ENCODE measurements around the gene MKI67. TPM values are rescaled to one million over a fixed set of nuclear protein-coding genes. Genes with fewer than 3 reads are reported as not detected.

MKI67 gene
- total RNA-seq, 2 donors from 2014 or later, result 0.41 to 2.7 TPM

DNA sequence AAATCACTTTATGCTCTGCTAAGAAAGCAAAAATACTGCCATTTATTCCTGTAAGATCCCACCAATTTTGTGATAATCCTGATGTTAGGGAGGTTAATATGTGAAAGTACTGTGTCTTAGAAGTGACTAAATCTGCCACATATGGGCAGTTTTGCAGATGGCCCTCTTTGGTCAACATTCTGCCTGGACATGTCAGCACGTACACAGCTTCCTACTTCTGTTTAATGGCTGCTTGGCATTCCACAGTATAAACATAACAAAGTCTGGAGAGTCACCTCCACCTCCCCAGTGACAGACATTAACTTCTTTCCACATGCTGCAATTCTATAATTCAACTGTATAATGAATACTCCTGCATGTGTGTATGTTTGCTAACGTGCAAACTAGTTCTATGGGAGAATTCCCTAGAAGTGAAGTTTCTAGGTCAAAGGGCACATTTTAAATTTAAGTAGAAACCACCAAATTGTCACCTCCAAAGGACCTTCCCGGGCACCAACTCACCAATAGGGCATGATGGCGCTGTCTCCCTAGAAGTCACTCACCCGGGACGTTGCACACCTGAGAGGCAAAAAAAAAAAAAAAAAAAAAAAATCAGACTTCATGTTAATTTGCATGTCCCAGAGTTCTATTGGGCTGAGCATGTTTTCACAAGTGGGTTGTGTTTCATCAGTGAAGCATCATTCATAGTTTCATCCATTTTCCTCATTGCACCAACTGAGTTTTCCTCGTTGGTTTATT lies 38.9 kb downstream of the MKI67 start:
- Histone ChIP-seq H3K27ac (no peak overlapping the region), H3K9me3 (no peaks in the 10 kb centered on the region), H3K36me3 (no peaks in the 10 kb centered on the region), H3K27me3 (replicated peaks; ENCODE audit: insufficient read depth) (no peaks in the 10 kb centered on the region), H3K4me3 (no peak overlapping the region), H3K4me1 (ENCODE audit: control insufficient read depth in 1 of 2, low read depth in 2 of 2) (no peaks in the 10 kb centered on the region)
- no peak for DNase-seq (ENCODE audit: low spot score)
- TF ChIP-seq, protein P1, sequence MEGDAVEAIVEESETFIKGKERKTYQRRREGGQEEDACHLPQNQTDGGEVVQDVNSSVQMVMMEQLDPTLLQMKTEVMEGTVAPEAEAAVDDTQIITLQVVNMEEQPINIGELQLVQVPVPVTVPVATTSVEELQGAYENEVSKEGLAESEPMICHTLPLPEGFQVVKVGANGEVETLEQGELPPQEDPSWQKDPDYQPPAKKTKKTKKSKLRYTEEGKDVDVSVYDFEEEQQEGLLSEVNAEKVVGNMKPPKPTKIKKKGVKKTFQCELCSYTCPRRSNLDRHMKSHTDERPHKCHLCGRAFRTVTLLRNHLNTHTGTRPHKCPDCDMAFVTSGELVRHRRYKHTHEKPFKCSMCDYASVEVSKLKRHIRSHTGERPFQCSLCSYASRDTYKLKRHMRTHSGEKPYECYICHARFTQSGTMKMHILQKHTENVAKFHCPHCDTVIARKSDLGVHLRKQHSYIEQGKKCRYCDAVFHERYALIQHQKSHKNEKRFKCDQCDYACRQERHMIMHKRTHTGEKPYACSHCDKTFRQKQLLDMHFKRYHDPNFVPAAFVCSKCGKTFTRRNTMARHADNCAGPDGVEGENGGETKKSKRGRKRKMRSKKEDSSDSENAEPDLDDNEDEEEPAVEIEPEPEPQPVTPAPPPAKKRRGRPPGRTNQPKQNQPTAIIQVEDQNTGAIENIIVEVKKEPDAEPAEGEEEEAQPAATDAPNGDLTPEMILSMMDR (IDR thresholded peaks at IDR 0.05), result no peak
- ATAC-seq (ENCODE audit: insufficient number of reproducible peaks, low FRiP score, low read depth), result no peak

DNA sequence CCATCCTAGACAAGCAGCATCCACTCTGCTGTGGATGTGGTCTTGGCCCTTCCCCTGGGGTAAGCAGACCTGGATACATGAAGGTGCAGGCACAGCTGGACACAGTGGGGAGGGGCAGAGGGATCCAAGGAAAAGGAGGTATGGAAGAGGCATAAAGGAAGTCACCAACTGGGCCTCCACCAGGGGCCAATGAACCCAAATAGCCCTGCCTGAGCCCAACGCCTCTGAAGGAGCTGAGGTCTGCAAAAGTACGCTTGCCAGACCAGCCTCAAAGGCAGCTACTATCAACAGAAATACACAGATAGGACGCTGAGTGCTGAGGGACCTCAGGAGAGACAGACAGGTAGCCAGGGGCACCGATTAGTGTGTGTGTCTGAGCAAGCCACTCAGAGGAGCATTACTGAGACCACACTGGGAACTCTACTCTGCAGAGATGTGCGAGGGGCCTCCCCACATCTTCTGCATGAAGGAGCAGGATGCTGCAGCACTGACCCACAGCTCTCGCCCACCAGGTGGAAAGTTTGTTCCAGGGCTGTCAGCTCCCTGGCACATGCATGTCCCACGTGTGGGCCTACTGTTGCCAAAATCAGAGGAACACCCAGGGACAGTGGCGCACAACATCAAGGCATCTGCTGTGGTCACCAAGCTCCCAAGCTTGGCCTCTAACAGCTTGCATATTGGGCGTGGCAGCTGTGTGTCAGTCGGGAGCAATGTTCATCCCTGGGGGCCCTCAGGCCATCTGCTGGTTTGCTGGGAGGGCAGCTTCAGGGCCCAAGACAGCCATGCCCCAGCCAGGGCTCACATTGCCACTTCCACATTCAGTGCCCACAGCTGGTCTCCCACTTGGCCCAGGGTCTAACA lies 40.0 kb downstream of the MKI67 start:
- no peak for DNase-seq (ENCODE audit: low spot score)
- no peak for ATAC-seq (ENCODE audit: insufficient number of reproducible peaks, low FRiP score, low read depth)
- Histone ChIP-seq H3K4me3 (no peak overlapping the region), H3K27me3 (replicated peaks; ENCODE audit: insufficient read depth) (no peaks in the 10 kb centered on the region), H3K9me3 (no peaks in the 10 kb centered on the region), H3K4me1 (ENCODE audit: control insufficient read depth in 1 of 2, low read depth in 2 of 2) (no peaks in the 10 kb centered on the region), H3K36me3 (no peaks in the 10 kb centered on the region), H3K27ac (no peak overlapping the region)
- TF ChIP-seq, protein P1 (IDR thresholded peaks at IDR 0.05), result no peak

DNA sequence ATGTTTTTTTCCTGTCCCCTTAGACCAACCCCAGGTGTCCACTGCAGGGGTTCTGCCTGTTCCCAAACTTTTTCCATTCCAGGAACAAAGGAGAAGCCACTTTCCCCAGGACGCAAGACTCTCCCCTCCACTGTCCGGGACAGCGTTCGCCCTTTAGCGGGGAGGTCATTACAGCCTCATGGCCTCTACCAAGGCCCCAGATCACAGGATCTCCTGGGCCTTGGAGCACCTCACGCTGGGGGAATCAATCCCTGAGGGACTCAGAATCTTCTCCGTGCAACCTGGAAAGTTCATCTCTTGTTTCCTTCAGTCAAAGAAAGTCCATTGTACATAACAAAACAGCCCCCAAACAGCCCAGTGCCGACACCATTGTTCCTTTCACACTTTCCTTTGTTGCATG lies 41.2 kb downstream of the MKI67 start:
- Histone ChIP-seq H3K36me3 (no peaks in the 10 kb centered on the region), H3K27ac (no peak overlapping the region), H3K9me3 (no peaks in the 10 kb centered on the region), H3K27me3 (replicated peaks; ENCODE audit: insufficient read depth) (no peaks in the 10 kb centered on the region), H3K4me3 (no peak overlapping the region), H3K4me1 (ENCODE audit: control insufficient read depth in 1 of 2, low read depth in 2 of 2) (no peaks in the 10 kb centered on the region)
- ATAC-seq (ENCODE audit: insufficient number of reproducible peaks, low FRiP score, low read depth), result no peak
- no peak for DNase-seq (ENCODE audit: low spot score)
- TF ChIP-seq, protein P1 (IDR thresholded peaks at IDR 0.05), result no peak

DNA sequence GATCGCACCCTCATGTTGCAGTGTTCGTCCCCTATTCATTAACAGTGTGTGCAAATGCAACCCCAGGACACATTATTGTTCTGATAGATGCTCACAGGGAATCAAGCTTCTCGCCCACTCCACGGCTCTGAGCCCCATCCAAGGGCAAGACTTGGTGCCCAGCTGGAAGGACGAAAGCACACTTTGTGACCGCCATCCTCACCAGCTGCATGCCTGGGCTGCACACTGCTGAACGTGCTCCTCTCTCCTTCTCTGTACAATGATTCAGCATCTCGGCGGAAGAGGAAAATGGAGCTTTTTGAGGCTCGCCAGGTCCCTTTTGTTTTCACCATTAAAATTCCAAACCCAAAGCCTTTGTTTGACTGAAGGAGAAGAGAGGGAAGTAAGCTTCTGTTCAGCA lies 41.9 kb downstream of the MKI67 start:
- no peak overlapping the region for H3K4me3 ChIP-seq
- no peaks in the 10 kb centered on the region for H3K36me3 ChIP-seq
- DNase-seq (ENCODE audit: low spot score) (no peak), ATAC-seq (ENCODE audit: insufficient number of reproducible peaks, low FRiP score, low read depth) (no peak)
- H3K4me1 ChIP-seq (ENCODE audit: control insufficient read depth in 1 of 2, low read depth in 2 of 2), result no peaks in the 10 kb centered on the region
- TF ChIP-seq, protein P1 (IDR thresholded peaks at IDR 0.05), result no peak
- no peaks in the 10 kb centered on the region for H3K27me3 ChIP-seq (replicated peaks; ENCODE audit: insufficient read depth)
- no peak overlapping the region for H3K27ac ChIP-seq
- no peaks in the 10 kb centered on the region for H3K9me3 ChIP-seq

DNA sequence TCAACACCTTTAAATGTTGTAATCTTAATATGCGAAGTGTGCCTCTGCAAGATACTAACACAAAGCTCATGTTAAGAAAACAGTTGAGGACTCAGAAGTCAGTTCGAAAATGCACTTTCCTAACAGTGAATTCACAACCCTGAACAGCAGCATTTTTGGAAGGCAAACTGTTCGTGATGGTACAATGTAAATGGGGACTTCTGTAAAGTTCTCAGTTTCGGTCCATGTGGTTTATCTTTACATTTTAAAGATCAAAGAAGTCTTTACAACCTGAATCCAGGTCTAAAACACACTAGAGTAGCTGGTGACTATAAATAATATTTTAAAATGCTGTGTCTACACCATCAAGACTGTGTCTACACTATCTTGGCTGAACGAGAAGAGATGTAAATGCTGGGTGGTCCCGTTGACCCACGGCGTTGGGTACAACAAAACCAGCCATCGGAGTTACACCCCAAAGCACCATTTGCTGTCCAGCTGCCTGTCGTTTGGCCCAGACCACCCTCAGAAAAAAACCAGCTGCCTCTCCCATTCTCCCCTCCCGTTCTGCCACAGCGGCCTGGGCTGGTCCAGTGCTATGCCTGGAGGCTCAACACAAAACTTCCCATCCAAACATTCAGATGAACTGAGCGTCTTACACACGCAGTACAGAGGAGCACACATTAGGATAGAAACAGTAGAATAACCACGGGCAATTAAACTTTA lies 42.9 kb downstream of the MKI67 start:
- Histone ChIP-seq H3K4me3 (no peak overlapping the region), H3K36me3 (no peaks in the 10 kb centered on the region), H3K27me3 (replicated peaks; ENCODE audit: insufficient read depth) (no peaks in the 10 kb centered on the region), H3K4me1 (ENCODE audit: control insufficient read depth in 1 of 2, low read depth in 2 of 2) (no peaks in the 10 kb centered on the region), H3K27ac (no peak overlapping the region), H3K9me3 (no peaks in the 10 kb centered on the region)
- ATAC-seq (ENCODE audit: insufficient number of reproducible peaks, low FRiP score, low read depth) (no peak), DNase-seq (ENCODE audit: low spot score) (no peak)
- TF ChIP-seq, protein P1 (IDR thresholded peaks at IDR 0.05), result no peak
